Ascending aorta (tissue), 2 donors: ENCODE results near the gene ANKFN1. TPM values are rescaled to one million over a fixed set of nuclear protein-coding genes. Genes with fewer than 3 reads are reported as not detected.

Experiments
- DNase-seq, 2 donors: peaks; one replicate each; pipeline ENCODE4 v3.0.0-alpha.2; 2019; ENCODE audit warnings: low spot score in 2 of 2
- H3K27ac ChIP-seq, 2 donors: fragments of 200-600 bp; sonication (generic); one replicate each; pipeline ENCODE4 v1.5.1; 2016 to 2017; ENCODE audit warnings: mild to moderate bottlenecking in 1 of 2
- H3K27me3 ChIP-seq: fragments of 200-600 bp; sonication (generic); one replicate; pipeline ENCODE4 v1.5.1; 2017
- H3K36me3 ChIP-seq, 2 donors: fragments of 200-600 bp; sonication (generic); one replicate each; pipeline ENCODE4 v1.5.1; 2016
- H3K4me1 ChIP-seq, 2 donors: fragments of 200-600 bp; sonication (generic); one replicate each; pipeline ENCODE4 v1.5.1; 2016 to 2017; ENCODE audit warnings: mild to moderate bottlenecking in 1 of 2
- H3K4me3 ChIP-seq, 2 donors: fragments of 200-600 bp; sonication (generic); one replicate each; pipeline ENCODE4 v1.5.1; 2016 to 2017; ENCODE audit warnings: mild to moderate bottlenecking in 1 of 2
- H3K9me3 ChIP-seq, 2 donors: fragments of 200-600 bp; sonication (generic); one replicate each; pipeline ENCODE4 v1.5.1; 2016
- intact Hi-C: fragments of 100-400 bp; cut with DNase I; formaldehyde crosslinking; loops from one replicate; pipeline ENCODE4 v1.15.1; 2023
- total RNA-seq: library from RNA; depleted of rRNA; stranded (reverse); fragments of >200 nt; gene quantifications from one replicate; pipeline ENCODE4 v1.1.0, GENCODE V29; 2016
- TF ChIP-seq, protein P1 (sequence below), 3 experiments: fragments of 200-600 bp in 2 of 3; fragments of 450-650 bp in 1 of 3; sonication (generic) in 2 of 3; IDR thresholded peaks; one replicate each; pipeline ENCODE4 v1.5.1; 2016 to 2019; ENCODE audit warnings: antibody characterized with exemption in 3 of 3, mild to moderate bottlenecking in 1 of 3, moderate library complexity in 1 of 3

Gene ANKFN1
- total RNA-seq, 1 donor from 2014 or later, result not detected

DNA sequence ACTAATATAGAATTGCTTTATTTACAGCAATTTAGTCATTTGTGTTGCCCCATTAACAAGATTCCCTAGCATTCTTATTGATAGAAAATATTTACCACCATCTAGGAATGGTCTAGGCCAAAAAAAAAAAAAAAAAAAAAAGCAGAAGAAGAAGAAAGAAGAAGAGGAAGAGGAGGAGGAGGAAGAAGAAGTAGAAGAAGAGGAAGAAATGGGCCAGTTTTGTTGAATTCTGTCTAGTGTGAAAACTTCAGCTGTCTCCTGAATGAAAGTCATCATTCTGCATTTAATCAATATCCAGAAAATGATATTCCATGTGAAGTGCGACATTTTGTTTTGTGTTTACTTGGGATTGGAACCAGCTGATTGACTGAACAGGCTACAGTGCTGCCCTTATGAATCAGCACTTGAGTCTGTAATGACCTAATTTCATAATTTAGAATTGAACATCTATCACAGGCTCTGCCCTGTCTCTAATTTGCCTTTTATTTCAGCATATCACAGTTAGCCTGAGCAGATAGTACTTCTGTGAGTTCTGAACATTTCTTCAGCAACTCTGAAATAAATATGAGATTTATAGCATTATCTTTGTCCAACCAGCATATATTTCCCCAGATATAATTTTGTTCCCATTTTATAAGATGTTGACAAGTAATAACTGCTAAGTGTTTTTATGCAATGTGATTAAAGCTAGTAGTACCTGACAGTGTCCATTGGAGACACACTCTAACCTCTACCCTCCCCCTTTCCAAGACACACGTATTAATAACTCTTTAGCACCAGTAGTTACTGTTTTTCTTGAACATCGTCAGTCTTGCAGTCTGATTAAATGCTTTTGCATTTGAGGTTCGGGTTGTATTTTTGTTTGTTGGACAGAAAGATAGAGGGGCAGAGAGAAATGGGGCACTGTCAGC is 5.9 kb downstream of the ANKFN1 start:
- Histone ChIP-seq H3K4me1 (no peaks in the 10 kb centered on the region), H3K4me3 (no peak overlapping the region), H3K9me3 (no peaks in the 10 kb centered on the region), H3K36me3 (no peaks in the 10 kb centered on the region), H3K27ac (no peak overlapping the region), H3K27me3 (no peaks in the 10 kb centered on the region)
- no peak for DNase-seq
- TF ChIP-seq, protein P1, sequence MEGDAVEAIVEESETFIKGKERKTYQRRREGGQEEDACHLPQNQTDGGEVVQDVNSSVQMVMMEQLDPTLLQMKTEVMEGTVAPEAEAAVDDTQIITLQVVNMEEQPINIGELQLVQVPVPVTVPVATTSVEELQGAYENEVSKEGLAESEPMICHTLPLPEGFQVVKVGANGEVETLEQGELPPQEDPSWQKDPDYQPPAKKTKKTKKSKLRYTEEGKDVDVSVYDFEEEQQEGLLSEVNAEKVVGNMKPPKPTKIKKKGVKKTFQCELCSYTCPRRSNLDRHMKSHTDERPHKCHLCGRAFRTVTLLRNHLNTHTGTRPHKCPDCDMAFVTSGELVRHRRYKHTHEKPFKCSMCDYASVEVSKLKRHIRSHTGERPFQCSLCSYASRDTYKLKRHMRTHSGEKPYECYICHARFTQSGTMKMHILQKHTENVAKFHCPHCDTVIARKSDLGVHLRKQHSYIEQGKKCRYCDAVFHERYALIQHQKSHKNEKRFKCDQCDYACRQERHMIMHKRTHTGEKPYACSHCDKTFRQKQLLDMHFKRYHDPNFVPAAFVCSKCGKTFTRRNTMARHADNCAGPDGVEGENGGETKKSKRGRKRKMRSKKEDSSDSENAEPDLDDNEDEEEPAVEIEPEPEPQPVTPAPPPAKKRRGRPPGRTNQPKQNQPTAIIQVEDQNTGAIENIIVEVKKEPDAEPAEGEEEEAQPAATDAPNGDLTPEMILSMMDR (IDR thresholded peaks at IDR 0.05), result no peak
- intact Hi-C loops, result no loop called here

DNA sequence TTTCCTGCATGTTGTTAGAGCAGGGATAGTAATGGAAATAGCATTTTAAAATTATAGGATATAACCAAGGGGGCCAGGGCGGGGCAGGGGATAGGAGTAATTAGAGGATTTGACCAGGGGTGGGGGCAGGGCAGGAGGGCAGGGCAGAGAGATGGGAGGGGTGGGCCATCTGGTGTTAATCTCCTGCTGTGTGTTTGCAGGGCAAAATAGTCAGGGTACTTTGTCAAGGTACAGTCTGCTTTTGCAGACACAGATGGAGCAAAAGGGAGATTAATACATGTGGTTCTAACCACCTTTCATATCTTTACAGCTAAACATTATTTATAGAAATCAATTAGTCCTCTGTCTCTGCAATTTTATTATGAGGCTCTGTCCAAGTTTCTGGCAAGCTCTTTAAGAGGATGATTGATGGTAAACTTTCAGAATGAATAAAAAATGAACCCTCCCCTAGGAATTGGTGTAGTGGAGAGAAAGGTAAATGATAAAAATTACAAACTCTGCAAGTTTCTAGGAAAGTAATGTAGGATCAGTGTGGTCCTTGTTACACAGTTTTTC is 6.6 kb downstream of the ANKFN1 start:
- no peak overlapping the region for H3K4me3 ChIP-seq
- H3K4me1 ChIP-seq, result no peaks in the 10 kb centered on the region
- H3K27me3 ChIP-seq, result no peaks in the 10 kb centered on the region
- TF ChIP-seq, protein P1 (IDR thresholded peaks at IDR 0.05), result no peak
- intact Hi-C loops, result no loop called here
- H3K9me3 ChIP-seq, result no peaks in the 10 kb centered on the region
- DNase-seq, result no peak
- no peaks in the 10 kb centered on the region for H3K36me3 ChIP-seq
- no peak overlapping the region for H3K27ac ChIP-seq

DNA sequence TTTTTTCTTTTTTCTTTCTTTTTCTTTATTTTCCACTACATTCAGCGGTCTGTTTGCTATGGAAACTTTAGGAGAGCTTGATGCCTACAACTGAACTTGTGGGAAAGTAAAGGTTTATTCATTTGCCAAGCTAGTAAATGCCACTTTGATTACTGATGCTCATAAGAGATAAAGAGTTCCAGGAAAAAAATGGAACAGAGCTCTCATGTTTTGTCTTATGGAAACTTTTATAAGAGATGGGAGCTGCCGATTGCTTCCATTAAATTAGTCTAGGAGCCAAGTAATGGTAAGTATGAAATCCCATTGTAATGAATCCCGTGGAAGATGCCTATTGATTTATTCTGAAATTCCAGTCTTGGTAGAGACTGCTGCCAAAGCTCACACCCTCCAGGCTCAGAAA is 7.1 kb downstream of the ANKFN1 start:
- Histone ChIP-seq H3K4me3 (no peak overlapping the region), H3K4me1 (no peaks in the 10 kb centered on the region), H3K36me3 (no peaks in the 10 kb centered on the region), H3K27me3 (no peaks in the 10 kb centered on the region), H3K27ac (no peak overlapping the region), H3K9me3 (no peaks in the 10 kb centered on the region)
- TF ChIP-seq, protein P1 (IDR thresholded peaks at IDR 0.05), result no peak
- no peak for DNase-seq
- intact Hi-C loops, result no loop called here

DNA sequence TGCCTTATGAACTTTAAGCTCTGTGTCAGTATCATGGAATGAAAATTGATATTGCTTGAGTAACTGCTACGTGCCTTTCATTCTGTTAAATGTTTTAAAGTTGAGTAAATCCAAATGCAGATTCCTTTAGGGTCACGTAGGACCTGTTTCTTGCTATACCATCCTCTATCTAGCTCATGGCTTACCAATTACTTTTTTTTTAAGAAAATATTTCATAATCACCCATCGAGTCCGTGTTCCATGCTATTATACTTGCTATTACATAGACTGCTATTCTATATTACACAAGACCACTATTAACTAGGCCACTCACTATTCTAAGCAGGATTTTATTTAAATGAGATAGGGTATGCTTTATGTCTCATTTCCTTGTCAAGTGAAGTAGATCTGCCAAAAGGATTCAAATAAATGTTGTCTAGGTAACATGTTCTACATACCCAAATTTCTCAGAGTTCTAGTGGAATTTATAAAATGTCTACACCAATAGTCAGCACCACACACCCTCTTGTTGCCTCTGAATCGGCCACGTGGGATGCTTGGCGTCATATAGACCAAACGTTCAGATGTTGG is 11.9 kb downstream of the ANKFN1 start:
- no peak overlapping the region for H3K27ac ChIP-seq
- TF ChIP-seq, protein P1 (IDR thresholded peaks at IDR 0.05), result no peak
- no peak overlapping the region for H3K4me3 ChIP-seq
- no peaks in the 10 kb centered on the region for H3K9me3 ChIP-seq
- no peaks in the 10 kb centered on the region for H3K4me1 ChIP-seq
- intact Hi-C loops, result no loop called here
- no peaks in the 10 kb centered on the region for H3K36me3 ChIP-seq
- no peak for DNase-seq
- no peaks in the 10 kb centered on the region for H3K27me3 ChIP-seq

DNA sequence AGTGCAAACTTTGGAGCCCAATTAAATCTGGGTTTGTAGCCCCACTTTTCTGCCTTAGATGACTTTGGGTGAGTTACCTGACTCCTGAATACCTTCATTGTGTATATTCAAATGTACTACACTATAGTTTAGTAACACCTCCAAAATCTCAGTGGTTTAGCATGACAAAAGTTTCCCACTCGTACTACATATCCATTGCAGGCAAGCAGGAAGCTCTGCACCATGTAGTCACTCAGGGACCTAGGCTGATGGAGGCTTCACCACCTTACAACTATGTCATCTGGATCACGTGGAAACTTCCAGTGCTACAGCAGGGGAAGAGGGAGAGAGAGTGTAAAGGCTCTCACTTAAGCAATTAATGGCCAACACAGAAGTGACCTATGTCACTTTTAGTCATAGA is 14.2 kb downstream of the ANKFN1 start:
- Histone ChIP-seq H3K9me3 (no peaks in the 10 kb centered on the region), H3K36me3 (no peaks in the 10 kb centered on the region), H3K27ac (no peak overlapping the region), H3K4me1 (no peaks in the 10 kb centered on the region), H3K4me3 (no peak overlapping the region), H3K27me3 (no peaks in the 10 kb centered on the region)
- TF ChIP-seq, protein P1 (IDR thresholded peaks at IDR 0.05), result no peak
- DNase-seq, result no peak
- intact Hi-C loops, result no loop called here
